ENCODE data around the gene DNMBP.
A peak's percentile ranks its signal among the peaks of the same experiment; 100 is the strongest.

DNMBP gene

DNA sequence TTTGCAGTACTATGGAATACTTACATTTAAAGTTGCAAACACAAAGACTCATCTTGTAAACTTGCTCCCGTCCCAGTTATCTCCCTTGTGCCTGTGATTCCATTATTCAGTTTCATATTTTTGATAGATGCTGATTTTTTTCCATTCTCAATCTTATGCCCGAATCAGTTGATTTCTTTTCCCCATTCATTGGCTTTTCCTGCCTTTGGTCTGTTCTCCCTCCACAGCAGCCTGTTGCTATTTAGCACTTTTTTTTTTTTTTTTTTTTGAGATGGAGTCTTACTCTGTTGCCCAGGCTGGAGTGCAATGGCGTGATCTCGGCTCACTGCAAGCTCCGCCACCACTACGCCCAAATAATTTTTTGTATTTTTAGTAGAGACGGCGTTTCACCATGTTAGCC, 149.3 kb downstream of the DNMBP start:
- no peak for DNase-seq (ENCODE audit: extremely low read depth, low read depth)
- H3K4me3 ChIP-seq (replicated peaks; ENCODE audit: low read depth, low read length): no peak overlapping the region
- TF ChIP-seq, protein P1, sequence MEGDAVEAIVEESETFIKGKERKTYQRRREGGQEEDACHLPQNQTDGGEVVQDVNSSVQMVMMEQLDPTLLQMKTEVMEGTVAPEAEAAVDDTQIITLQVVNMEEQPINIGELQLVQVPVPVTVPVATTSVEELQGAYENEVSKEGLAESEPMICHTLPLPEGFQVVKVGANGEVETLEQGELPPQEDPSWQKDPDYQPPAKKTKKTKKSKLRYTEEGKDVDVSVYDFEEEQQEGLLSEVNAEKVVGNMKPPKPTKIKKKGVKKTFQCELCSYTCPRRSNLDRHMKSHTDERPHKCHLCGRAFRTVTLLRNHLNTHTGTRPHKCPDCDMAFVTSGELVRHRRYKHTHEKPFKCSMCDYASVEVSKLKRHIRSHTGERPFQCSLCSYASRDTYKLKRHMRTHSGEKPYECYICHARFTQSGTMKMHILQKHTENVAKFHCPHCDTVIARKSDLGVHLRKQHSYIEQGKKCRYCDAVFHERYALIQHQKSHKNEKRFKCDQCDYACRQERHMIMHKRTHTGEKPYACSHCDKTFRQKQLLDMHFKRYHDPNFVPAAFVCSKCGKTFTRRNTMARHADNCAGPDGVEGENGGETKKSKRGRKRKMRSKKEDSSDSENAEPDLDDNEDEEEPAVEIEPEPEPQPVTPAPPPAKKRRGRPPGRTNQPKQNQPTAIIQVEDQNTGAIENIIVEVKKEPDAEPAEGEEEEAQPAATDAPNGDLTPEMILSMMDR (IDR thresholded peaks at IDR 0.05; ENCODE audit: low read depth, low read length, missing control alignments): no peak

DNA sequence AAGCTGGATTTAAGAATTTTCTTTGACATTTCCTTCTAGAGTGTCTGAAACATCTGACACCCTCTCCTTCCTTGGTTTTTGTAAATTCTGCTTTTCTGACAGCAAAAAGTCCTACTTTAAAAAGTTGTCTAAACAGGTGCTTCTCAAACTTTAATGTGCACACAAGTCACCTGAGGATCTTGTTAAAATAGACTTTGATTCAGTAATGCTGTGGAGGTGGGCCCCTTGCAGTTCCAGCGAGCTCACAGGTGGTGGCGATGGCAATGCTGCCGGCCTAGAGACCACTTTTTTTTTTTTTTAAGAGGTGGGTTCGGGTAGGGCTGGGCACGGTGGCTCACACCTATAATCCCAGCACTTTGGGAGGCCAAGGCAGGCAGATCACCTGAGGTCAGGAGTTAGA, 150.2 kb downstream of the DNMBP start:
- TF ChIP-seq, protein P1 (IDR thresholded peaks at IDR 0.05; ENCODE audit: low read depth, low read length, missing control alignments): peak; percentile 14
- DNase-seq (ENCODE audit: extremely low read depth, low read depth): no peak
- H3K4me3 ChIP-seq (replicated peaks; ENCODE audit: low read depth, low read length): no peak overlapping the region

GRCh38 chr10:99858849-99859248, 150.9 kb downstream of the DNMBP start:
- no peak for DNase-seq (ENCODE audit: extremely low read depth, low read depth)
- no peak overlapping the region for H3K4me3 ChIP-seq (replicated peaks; ENCODE audit: low read depth, low read length)

GRCh38 chr10:99855479-99856071, 154.2 kb downstream of the DNMBP start:
- DNase-seq (ENCODE audit: extremely low read depth, low read depth): no peak
- H3K4me3 ChIP-seq (replicated peaks; ENCODE audit: low read depth, low read length): no peak overlapping the region
- TF ChIP-seq, protein P1 (IDR thresholded peaks at IDR 0.05; ENCODE audit: low read depth, low read length, missing control alignments): no peak

More at GRCh38 chr10:99858849-99859248, 150.9 kb downstream of the DNMBP start:
- TF ChIP-seq, protein P1 (IDR thresholded peaks at IDR 0.05; ENCODE audit: low read depth, low read length, missing control alignments): no peak

DNA sequence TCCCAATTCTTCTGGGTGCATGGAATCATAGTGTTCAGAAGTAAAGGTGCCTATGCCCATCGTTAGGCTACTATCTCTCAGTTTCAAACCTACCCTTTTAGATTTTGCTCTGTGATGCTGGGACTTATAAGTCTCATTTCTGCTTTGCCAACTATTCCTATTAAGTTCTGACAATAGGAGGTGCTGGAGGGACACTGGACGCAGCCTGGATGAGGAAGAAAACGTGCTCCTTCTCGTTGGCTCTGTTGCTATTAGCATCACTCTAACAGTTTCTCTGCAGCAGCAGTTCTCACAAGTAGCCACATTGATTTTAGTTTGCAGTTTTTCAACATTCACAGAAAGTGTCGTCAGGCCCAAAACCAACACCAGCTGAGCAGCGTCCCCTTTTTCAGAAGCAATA, 154.9 kb downstream of the DNMBP start:
- TF ChIP-seq, protein P1 (IDR thresholded peaks at IDR 0.05; ENCODE audit: low read depth, low read length, missing control alignments): peak; percentile 64
- DNase-seq (ENCODE audit: extremely low read depth, low read depth): peak; percentile 66
- no peak overlapping the region for H3K4me3 ChIP-seq (replicated peaks; ENCODE audit: low read depth, low read length)

GRCh38 chr10:99853655-99854054, 156.1 kb downstream of the DNMBP start:
- DNase-seq (ENCODE audit: extremely low read depth, low read depth): no peak
- TF ChIP-seq, protein P1 (IDR thresholded peaks at IDR 0.05; ENCODE audit: low read depth, low read length, missing control alignments): no peak
- H3K4me3 ChIP-seq (replicated peaks; ENCODE audit: low read depth, low read length): no peak overlapping the region
